ENCODE measurements around the gene SPRYD4. TPM values are rescaled to one million over a fixed set of nuclear protein-coding genes. Genes with fewer than 3 reads are reported as not detected.

SPRYD4 gene
- total RNA-seq, 4 donors from 2014 or later, result 1.4 to 2.2 (median 1.9) TPM

- Histone ChIP-seq H3K27me3 (no peaks in the 10 kb centered on the region), H3K4me3 (no peak overlapping the region), H3K36me3 (peaks cover 0 to 9% (median under 1%) of the 10 kb centered on the region in 4 donors), H3K27ac (replicated peaks in 1 of 4) (no peak overlapping the region), H3K9me3 (no peaks in the 10 kb centered on the region), H3K4me1 (no peaks in the 10 kb centered on the region)
- intact Hi-C loops (cut with DNase I), result no loop called here
- TF ChIP-seq CTCF (IDR thresholded peaks at IDR 0.05) (no peak), POLR2A (IDR thresholded peaks at IDR 0.05; ENCODE audit: low read depth) (no peak), POLR2AphosphoS5 (IDR thresholded peaks at IDR 0.05) (no peak), EP300 (IDR thresholded peaks at IDR 0.05) (no peak)
- DNase-seq (ENCODE audit: extremely low spot score), result no peak
- WGBS, result 99% methylated on average over 6 of the region's 6 CpGs
Observed at GRCh38 chr12:56477521-56478225, 9.3 kb downstream of the SPRYD4 start.

- no peaks in the 10 kb centered on the region for H3K4me1 ChIP-seq
- WGBS, result 93% methylated on average over 7 of the region's 7 CpGs
- DNase-seq (ENCODE audit: extremely low spot score), result no peak
- no peak overlapping the region for H3K27ac ChIP-seq (replicated peaks in 1 of 4)
- no peaks in the 10 kb centered on the region for H3K9me3 ChIP-seq
- TF ChIP-seq CTCF (IDR thresholded peaks at IDR 0.05), result no peak
- TF ChIP-seq EP300 (IDR thresholded peaks at IDR 0.05), result no peak
- TF ChIP-seq POLR2A (IDR thresholded peaks at IDR 0.05; ENCODE audit: low read depth), result no peak
- TF ChIP-seq POLR2AphosphoS5 (IDR thresholded peaks at IDR 0.05), result no peak
- H3K4me3 ChIP-seq, result no peak overlapping the region
- no peaks in the 10 kb centered on the region for H3K36me3 ChIP-seq
- intact Hi-C loops (cut with DNase I), result no loop called here
- H3K27me3 ChIP-seq, result no peaks in the 10 kb centered on the region
Observed at GRCh38 chr12:56479625-56480024, 11.2 kb downstream of the SPRYD4 start.

- DNase-seq (ENCODE audit: extremely low spot score), result no peak
- H3K4me1 ChIP-seq, result peaks cover 7 to 20% (median 18%) of the 10 kb centered on the region in 4 donors
- TF ChIP-seq CTCF (IDR thresholded peaks at IDR 0.05) (no peak), POLR2A (IDR thresholded peaks at IDR 0.05; ENCODE audit: low read depth) (no peak), EP300 (IDR thresholded peaks at IDR 0.05) (no peak), POLR2AphosphoS5 (IDR thresholded peaks at IDR 0.05) (no peak)
- no peak overlapping the region for H3K4me3 ChIP-seq
- peaks cover 0 to 3% (median 0%) of the 10 kb centered on the region in 4 donors for H3K9me3 ChIP-seq
- intact Hi-C loops (cut with DNase I), result no loop called here
- WGBS, result 77% methylated on average over 1 of the region's 1 CpG
- H3K27ac ChIP-seq (replicated peaks in 1 of 4), result no peak overlapping the region
- H3K36me3 ChIP-seq, result no peaks in the 10 kb centered on the region
- H3K27me3 ChIP-seq, result no peaks in the 10 kb centered on the region
Observed at GRCh38 chr12:56484566-56484965, 16.2 kb downstream of the SPRYD4 start.

GRCh38 chr12:56486694-56487093, 18.3 kb downstream of the SPRYD4 start:
- Histone ChIP-seq H3K27me3 (no peaks in the 10 kb centered on the region), H3K27ac (replicated peaks in 1 of 4) (no peak overlapping the region), H3K4me1 (peaks cover 7 to 20% (median 18%) of the 10 kb centered on the region in 4 donors), H3K9me3 (peaks cover 0 to 3% (median 0%) of the 10 kb centered on the region in 4 donors), H3K36me3 (no peaks in the 10 kb centered on the region), H3K4me3 (no peak overlapping the region)
- TF ChIP-seq EP300 (IDR thresholded peaks at IDR 0.05), result no peak
- TF ChIP-seq CTCF (IDR thresholded peaks at IDR 0.05), result no peak
- TF ChIP-seq POLR2AphosphoS5 (IDR thresholded peaks at IDR 0.05), result no peak
- TF ChIP-seq POLR2A (IDR thresholded peaks at IDR 0.05; ENCODE audit: low read depth), result no peak
- WGBS, result 88% methylated on average over 12 of the region's 12 CpGs
- intact Hi-C loops (cut with DNase I), result no loop called here
- DNase-seq (ENCODE audit: extremely low spot score), result no peak

Data from esophagus muscularis mucosa (tissue), 4 donors.